GM18907 (cell line): Measurements from ENCODE around the gene TPST1.
"Not testable (repeated sequence)": the region's sequence is repeated elsewhere in the genome, so short reads cannot be mapped to it uniquely, and the experiment has no call there.

Experiments used
- ATAC-seq: cut with Tn5 transposase; IDR thresholded peaks from one replicate; pipeline ENCODE4 v1.9.1; 2021; ENCODE audit warnings: mild to moderate bottlenecking, moderate library complexity; ENCODE audit not compliant: unreplicated experiment

The TPST1 gene

DNA sequence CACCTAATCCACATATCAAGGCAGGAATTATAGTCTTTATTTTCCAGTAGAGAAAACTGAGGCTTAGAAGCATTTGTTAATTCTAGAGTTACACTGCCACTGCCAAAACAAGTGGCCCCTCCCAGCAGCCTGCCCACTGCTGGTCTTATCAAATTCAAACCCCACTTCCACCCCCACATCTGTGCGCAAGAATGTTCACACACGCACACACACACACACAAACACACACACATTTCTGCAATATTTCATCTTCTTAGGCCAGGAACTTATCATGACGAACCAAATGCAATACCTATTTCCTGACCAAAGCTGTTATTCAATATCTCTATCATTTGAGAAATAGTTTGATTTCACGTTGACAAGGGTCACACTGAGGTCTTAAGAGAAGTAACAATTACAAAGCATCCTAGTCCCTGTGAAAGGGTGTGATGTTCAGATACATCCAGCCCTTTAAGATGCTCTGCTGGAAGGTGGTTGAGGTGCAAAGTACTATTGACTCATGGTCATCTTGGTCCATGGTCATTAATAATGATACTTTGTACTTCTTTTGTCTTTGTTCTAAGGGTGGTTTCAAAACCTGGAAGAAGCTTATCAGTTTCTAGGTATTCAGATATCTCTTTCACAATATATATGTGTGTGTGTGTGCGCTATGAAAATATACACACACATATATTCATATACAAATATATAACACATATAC, 169.2 kb downstream of the TPST1 start:
- ATAC-seq = not testable (repeated sequence)

- ATAC-seq = no peak
Observed at GRCh38 chr7:66376264-66376945, 171.3 kb downstream of the TPST1 start.

GRCh38 chr7:66377045-66377444, 171.9 kb downstream of the TPST1 start:
- ATAC-seq = no peak

DNA sequence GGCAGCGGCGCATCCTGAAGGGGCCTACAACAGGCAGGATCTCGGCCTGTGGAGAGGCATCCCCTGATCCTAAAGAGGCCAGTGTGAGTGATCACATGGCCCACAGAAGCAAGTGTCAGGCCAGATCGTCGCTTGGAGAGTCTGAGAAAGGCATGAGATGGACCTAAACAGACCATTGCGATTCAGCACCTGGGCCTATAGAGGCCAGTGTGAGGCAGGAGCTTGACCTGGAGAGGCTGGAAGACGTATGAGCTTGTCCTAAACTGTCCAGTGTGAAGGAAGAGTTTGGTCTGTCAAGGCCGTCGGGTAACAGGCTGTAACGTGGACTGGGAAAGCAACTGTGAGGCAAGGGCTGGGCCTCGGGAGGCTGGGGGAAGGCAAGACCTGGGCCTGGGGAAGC, 172.6 kb downstream of the TPST1 start:
- no peak for ATAC-seq

- ATAC-seq = no peak
Observed at GRCh38 chr7:66379542-66380160, 174.5 kb downstream of the TPST1 start.

- ATAC-seq = no peak
Observed at GRCh38 chr7:66380272-66380888, 175.2 kb downstream of the TPST1 start.

DNA sequence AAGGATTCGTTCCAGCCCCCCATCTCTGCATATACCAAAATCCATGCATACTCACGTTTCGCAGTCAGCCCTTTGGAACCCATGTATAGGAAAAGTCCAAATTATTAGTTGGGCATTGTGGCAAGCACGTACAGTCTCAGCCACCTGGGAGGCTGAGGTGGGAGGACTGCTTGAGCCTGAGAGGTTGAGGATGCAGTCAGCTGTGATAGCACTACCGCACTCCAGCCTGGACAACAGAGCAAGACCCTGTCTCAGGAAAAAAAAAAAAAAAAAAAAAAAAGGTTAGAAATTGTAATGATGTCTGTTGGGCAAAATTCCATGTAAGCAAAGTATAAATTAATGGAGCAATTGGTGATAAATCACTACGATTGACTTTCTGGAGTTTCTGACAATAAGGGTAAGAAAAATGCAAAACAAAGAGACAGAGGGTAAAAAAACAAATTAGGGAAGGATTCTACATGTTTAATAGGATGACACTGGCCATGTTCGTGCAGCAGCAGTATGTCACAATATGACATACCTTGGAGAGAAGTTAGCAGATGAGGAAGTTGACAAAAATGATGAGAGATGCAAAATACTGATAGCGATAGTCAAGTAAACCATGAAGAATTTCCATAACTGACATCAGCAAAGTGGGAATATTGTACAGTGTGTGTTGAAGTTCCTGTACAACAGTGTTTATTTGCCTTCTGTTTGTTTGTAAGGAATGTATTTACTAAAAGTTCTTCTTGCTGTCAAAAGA, 177.2 kb downstream of the TPST1 start:
- ATAC-seq = not testable (repeated sequence)

GRCh38 chr7:66385191-66385905, 180.2 kb downstream of the TPST1 start:
- ATAC-seq = not testable (repeated sequence)

DNA sequence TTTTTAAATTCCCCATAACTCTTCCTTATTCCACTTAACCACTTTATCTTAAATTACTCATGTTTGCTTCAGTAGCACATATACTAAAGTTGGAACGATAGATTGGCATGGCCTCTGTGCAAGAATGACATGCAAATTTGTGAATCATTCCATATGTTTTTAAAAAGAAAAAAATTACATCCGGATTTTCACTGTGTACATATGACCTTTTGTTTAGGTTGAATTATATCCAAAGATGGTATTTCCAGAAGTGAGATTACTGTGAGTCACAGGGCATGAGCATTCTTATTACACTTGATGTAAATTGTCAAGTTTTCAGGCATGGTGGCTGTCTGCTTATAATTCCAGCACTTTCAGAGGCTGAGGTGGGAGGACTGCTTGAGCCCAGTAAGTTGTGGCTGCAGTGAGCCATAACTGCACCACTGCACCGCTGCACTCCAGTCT, 190.0 kb downstream of the TPST1 start:
- ATAC-seq = not testable (repeated sequence)

GRCh38 chr7:66396052-66396451, 190.9 kb downstream of the TPST1 start:
- ATAC-seq = not testable (repeated sequence)

GRCh38 chr7:66398841-66399240, 193.7 kb downstream of the TPST1 start:
- not testable (repeated sequence) for ATAC-seq

DNA sequence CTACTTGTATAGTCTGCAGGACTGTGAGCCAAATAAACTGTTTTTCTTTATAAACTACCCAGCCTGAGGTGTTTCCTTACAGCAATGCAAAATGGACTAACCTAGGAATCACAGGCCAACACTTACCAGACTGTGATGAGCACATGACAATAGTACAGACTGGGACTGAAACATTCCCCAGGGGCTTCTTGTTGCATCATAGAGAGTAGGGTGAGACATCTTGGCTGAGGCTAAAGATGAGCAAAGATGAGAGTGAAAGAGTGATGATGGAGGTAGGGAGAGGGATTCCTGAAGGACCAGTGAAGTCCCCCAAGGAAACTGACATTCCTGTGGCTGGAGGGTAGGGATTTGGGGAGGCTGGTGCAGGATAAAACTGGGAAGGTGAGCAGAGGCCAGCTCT, 194.4 kb downstream of the TPST1 start:
- ATAC-seq = no peak

DNA sequence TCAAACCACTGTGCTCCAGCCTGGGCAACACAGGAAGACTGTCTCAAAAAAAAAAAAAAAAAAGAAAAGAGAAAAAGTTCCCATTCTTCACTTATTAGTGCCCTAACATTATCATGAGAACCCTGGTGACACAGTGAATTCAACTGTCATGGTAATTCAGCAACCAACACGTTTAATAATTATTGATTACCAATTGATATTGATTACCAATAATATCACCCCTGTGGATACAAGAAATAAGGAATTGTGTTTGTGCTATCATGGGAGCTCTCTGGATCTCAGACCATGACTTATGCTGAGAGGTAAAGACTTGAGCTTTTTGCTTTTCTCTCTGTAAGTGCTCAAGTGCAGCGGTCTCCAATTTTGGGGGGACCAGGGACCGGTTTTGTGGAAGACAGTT, 195.3 kb downstream of the TPST1 start:
- ATAC-seq = no peak

DNA sequence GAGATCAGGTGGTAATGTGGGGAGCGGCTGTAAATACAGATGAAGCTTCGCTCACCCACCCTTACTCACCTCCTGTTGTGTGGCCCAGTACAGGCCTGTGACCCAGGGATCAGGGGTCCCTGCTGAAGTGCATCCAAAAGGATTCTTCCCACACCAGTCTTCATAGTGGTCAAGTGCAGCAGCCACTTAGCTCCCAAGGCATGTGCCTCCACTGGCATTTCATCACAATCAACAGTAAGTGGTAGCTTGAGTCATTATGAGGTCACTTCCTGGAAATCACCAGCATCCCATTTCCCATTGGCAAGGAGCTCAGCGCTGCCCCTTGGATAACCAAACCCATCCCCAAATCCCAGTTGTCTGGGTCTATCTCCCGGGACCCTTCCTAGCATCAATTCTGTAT, 196.0 kb downstream of the TPST1 start:
- ATAC-seq = not testable (repeated sequence)

GRCh38 chr7:66401932-66402331, 196.8 kb downstream of the TPST1 start:
- not testable (repeated sequence) for ATAC-seq

DNA sequence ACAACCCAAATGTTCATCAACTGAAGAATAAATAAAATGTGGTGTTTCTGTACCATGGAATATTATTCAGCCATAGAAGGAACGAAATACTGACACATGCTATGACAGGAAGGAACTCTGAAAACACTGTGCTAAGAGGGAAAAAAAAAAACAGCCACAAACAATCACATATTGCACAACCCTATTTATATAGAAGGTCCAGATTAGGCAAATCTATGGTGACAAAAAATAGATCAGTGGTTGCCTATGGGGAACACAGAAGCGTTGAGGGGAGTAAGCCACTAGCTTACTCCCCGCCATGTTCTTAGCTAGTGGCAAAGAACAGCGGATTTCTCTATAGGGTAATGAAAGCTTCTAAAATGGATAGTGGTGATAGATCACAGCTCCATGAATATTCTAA, 198.4 kb downstream of the TPST1 start:
- ATAC-seq = no peak

DNA sequence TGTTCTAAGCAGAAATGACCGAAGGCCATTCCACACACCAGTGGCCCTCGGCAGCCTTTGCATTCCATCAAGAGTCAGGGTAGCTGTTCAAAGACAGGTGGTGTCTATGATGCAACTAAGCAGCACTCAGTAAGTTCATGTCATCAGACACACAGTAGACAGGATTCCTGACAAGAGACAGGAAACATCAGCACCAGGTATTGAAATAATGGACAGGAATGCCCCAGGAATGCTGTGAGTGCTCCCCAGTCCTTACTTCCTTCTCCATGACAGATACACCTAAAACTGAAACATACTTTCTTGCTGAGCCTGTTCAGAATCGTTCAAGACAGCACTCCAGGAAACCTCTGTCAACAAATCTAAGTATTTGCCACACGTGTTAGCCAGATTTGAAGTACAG, 204.4 kb downstream of the TPST1 start:
- ATAC-seq = no peak
